ENCODE data around the gene PCBP3.
"Not testable (repeated sequence)": the region's sequence is repeated elsewhere in the genome, so short reads cannot be mapped to it uniquely, and the experiment has no call there.

Gene PCBP3

GRCh38 chr21:45827302-45827692, 183.8 kb downstream of the PCBP3 start:
- no peak for TF ChIP-seq ZFX (IDR thresholded peaks at IDR 0.05; ENCODE audit: borderline replicate concordance)
- H3K27ac ChIP-seq = no peak overlapping the region

- no peak overlapping the region for H3K27ac ChIP-seq
- TF ChIP-seq ZFX (IDR thresholded peaks at IDR 0.05; ENCODE audit: borderline replicate concordance) (no peak), CTCF (IDR thresholded peaks at IDR 0.05) (no peak)
Observed at GRCh38 chr21:45827881-45828579, 184.5 kb downstream of the PCBP3 start.

- H3K27ac ChIP-seq = no peak overlapping the region
- no peak for TF ChIP-seq ZFX (IDR thresholded peaks at IDR 0.05; ENCODE audit: borderline replicate concordance)
- TF ChIP-seq CTCF (IDR thresholded peaks at IDR 0.05) = no peak
Observed at GRCh38 chr21:45828580-45829570, 185.3 kb downstream of the PCBP3 start.

GRCh38 chr21:45829668-45830067, 186.1 kb downstream of the PCBP3 start:
- TF ChIP-seq ZFX (IDR thresholded peaks at IDR 0.05; ENCODE audit: borderline replicate concordance) (no peak), CTCF (IDR thresholded peaks at IDR 0.05) (no peak)
- no peak overlapping the region for H3K27ac ChIP-seq

- H3K27ac ChIP-seq = no peak overlapping the region
- TF ChIP-seq CTCF (IDR thresholded peaks at IDR 0.05) (no peak), ZFX (IDR thresholded peaks at IDR 0.05; ENCODE audit: borderline replicate concordance) (no peak)
Observed at GRCh38 chr21:45830221-45830640, 186.7 kb downstream of the PCBP3 start.

- no peak overlapping the region for H3K27ac ChIP-seq
- TF ChIP-seq ZFX (IDR thresholded peaks at IDR 0.05; ENCODE audit: borderline replicate concordance) (no peak), CTCF (IDR thresholded peaks at IDR 0.05) (no peak)
Observed at GRCh38 chr21:45830720-45831366, 187.3 kb downstream of the PCBP3 start.

GRCh38 chr21:45831991-45832740, 188.6 kb downstream of the PCBP3 start:
- H3K27ac ChIP-seq = no peak overlapping the region
- no peak for TF ChIP-seq ZFX (IDR thresholded peaks at IDR 0.05; ENCODE audit: borderline replicate concordance)

- not testable (repeated sequence) for H3K27ac ChIP-seq
Observed at GRCh38 chr21:45832741-45833235, 189.3 kb downstream of the PCBP3 start.

Measured in 22Rv1 (cell line).